ENCODE measurements around the gene TPST2.
"Not testable (repeated sequence)": the region's sequence is repeated elsewhere in the genome, so short reads cannot be mapped to it uniquely, and the experiment has no call there.

The TPST2 gene

GRCh38 chr22:26544489-26544888, 45.4 kb downstream of the TPST2 start:
- ATAC-seq (no peak), DNase-seq (no peak)
- H3K4me1 Mint-ChIP-seq: peaks cover 64% of the 10 kb centered on the region
- peaks cover 0 to 13% of the 10 kb centered on the region in 2 donors for H3K9me3 Mint-ChIP-seq
- no peaks in the 10 kb centered on the region for H3K27me3 Mint-ChIP-seq
- H3K27ac Mint-ChIP-seq: peak overlapping the region; percentile 25 to 54
- no peak overlapping the region for H3K4me3 Mint-ChIP-seq

- Mint-ChIP-seq H3K9me3 (peaks cover 0 to 13% of the 10 kb centered on the region in 2 donors), H3K27ac (peak overlapping the region in 1 of 2 donors; percentile 74), H3K27me3 (no peaks in the 10 kb centered on the region), H3K4me3 (no peak overlapping the region), H3K4me1 (peaks cover 62% of the 10 kb centered on the region)
- ATAC-seq (peak; percentile 67), DNase-seq (peak in 1 of 2 donors; percentile 27)
These were observed 47.1 kb downstream of the TPST2 start for GRCh38 chr22:26542831-26543230.

GRCh38 chr22:26541167-26541819, 48.6 kb downstream of the TPST2 start:
- no peaks in the 10 kb centered on the region for H3K27me3 Mint-ChIP-seq
- H3K4me1 Mint-ChIP-seq: peaks cover 56% of the 10 kb centered on the region
- no peak overlapping the region for H3K4me3 Mint-ChIP-seq
- DNase-seq (no peak), ATAC-seq (no peak)
- H3K9me3 Mint-ChIP-seq: no peaks in the 10 kb centered on the region
- no peak overlapping the region for H3K27ac Mint-ChIP-seq

- Mint-ChIP-seq H3K9me3 (no peaks in the 10 kb centered on the region), H3K27ac (no peak overlapping the region), H3K4me3 (no peak overlapping the region), H3K4me1 (peaks cover 62% of the 10 kb centered on the region), H3K27me3 (no peaks in the 10 kb centered on the region)
- DNase-seq (no peak), ATAC-seq (no peak)
These were observed 49.8 kb downstream of the TPST2 start for GRCh38 chr22:26540119-26540518.

GRCh38 chr22:26536762-26537134, 53.2 kb downstream of the TPST2 start:
- H3K27me3 Mint-ChIP-seq: no peaks in the 10 kb centered on the region
- no peak for ATAC-seq
- H3K4me1 Mint-ChIP-seq: peaks cover 57% of the 10 kb centered on the region
- no peak for DNase-seq
- peak overlapping the region; percentile 39 to 43 for H3K27ac Mint-ChIP-seq
- no peak overlapping the region for H3K4me3 Mint-ChIP-seq
- no peaks in the 10 kb centered on the region for H3K9me3 Mint-ChIP-seq

GRCh38 chr22:26536056-26536761, 53.7 kb downstream of the TPST2 start:
- ATAC-seq (no peak), DNase-seq (no peak)
- H3K27ac Mint-ChIP-seq: peak overlapping the region; percentile 71 to 84

GRCh38 chr22:26535603-26535908, 54.4 kb downstream of the TPST2 start:
- Mint-ChIP-seq H3K4me1 (peaks cover 55% of the 10 kb centered on the region), H3K27ac (peak overlapping the region; percentile 63 to 84), H3K9me3 (no peaks in the 10 kb centered on the region), H3K27me3 (no peaks in the 10 kb centered on the region), H3K4me3 (peak overlapping the region; percentile 41 to 49)
- no peak for ATAC-seq
- DNase-seq: no peak

More at GRCh38 chr22:26536056-26536761, 53.7 kb downstream of the TPST2 start:
- no peak overlapping the region for H3K4me3 Mint-ChIP-seq
- H3K4me1 Mint-ChIP-seq: peaks cover 57% of the 10 kb centered on the region
- no peaks in the 10 kb centered on the region for H3K9me3 Mint-ChIP-seq
- H3K27me3 Mint-ChIP-seq: no peaks in the 10 kb centered on the region

- ATAC-seq: peak; percentile 62
- Mint-ChIP-seq H3K4me3 (peak overlapping the region; percentile 41 to 49), H3K27me3 (no peaks in the 10 kb centered on the region)
These were observed 54.9 kb downstream of the TPST2 start for GRCh38 chr22:26534874-26535602.

GRCh38 chr22:26534171-26534855, 55.6 kb downstream of the TPST2 start:
- no peak for DNase-seq
- ATAC-seq: no peak
- peak overlapping the region; percentile 13 to 26 for H3K4me3 Mint-ChIP-seq
- peaks cover 50% of the 10 kb centered on the region for H3K4me1 Mint-ChIP-seq
- no peaks in the 10 kb centered on the region for H3K27me3 Mint-ChIP-seq
- no peaks in the 10 kb centered on the region for H3K9me3 Mint-ChIP-seq
- H3K27ac Mint-ChIP-seq: peak overlapping the region; percentile 27 to 77

More at GRCh38 chr22:26534874-26535602, 54.9 kb downstream of the TPST2 start:
- Mint-ChIP-seq H3K9me3 (no peaks in the 10 kb centered on the region), H3K27ac (peak overlapping the region; percentile 63 to 84), H3K4me1 (peaks cover 52% of the 10 kb centered on the region)
- DNase-seq: no peak

GRCh38 chr22:26529345-26529744, 60.6 kb downstream of the TPST2 start:
- DNase-seq: no peak
- no peaks in the 10 kb centered on the region for H3K9me3 Mint-ChIP-seq
- no peak for ATAC-seq
- H3K4me3 Mint-ChIP-seq: no peak overlapping the region
- H3K27ac Mint-ChIP-seq: peak overlapping the region in 1 of 2 donors; percentile 19
- H3K27me3 Mint-ChIP-seq: no peaks in the 10 kb centered on the region
- peaks cover 22% of the 10 kb centered on the region for H3K4me1 Mint-ChIP-seq

GRCh38 chr22:26528518-26528917, 61.4 kb downstream of the TPST2 start:
- not testable (repeated sequence) for H3K27me3 Mint-ChIP-seq, ATAC-seq, H3K9me3 Mint-ChIP-seq, H3K27ac Mint-ChIP-seq, H3K4me3 Mint-ChIP-seq, DNase-seq
- H3K4me1 Mint-ChIP-seq: peaks cover 16% of the 10 kb centered on the region

GRCh38 chr22:26527574-26528465, 62.1 kb downstream of the TPST2 start:
- Mint-ChIP-seq H3K27ac (no peak overlapping the region), H3K4me3 (no peak overlapping the region), H3K4me1 (peaks cover 10% of the 10 kb centered on the region), H3K27me3 (no peaks in the 10 kb centered on the region), H3K9me3 (no peaks in the 10 kb centered on the region)
- DNase-seq (no peak), ATAC-seq (no peak)

GRCh38 chr22:26527167-26527566, 62.8 kb downstream of the TPST2 start:
- ATAC-seq (no peak), DNase-seq (no peak)
- Mint-ChIP-seq H3K27me3 (no peaks in the 10 kb centered on the region), H3K4me1 (peaks cover 4% of the 10 kb centered on the region), H3K4me3 (no peak overlapping the region), H3K9me3 (no peaks in the 10 kb centered on the region), H3K27ac (peak overlapping the region; percentile 14 to 80)

GRCh38 chr22:26525946-26526564, 63.9 kb downstream of the TPST2 start:
- Mint-ChIP-seq H3K4me1 (no peaks in the 10 kb centered on the region), H3K27ac (peak overlapping the region in 1 of 2 donors; percentile 54), H3K27me3 (no peaks in the 10 kb centered on the region), H3K4me3 (no peak overlapping the region), H3K9me3 (no peaks in the 10 kb centered on the region)
- DNase-seq (no peak), ATAC-seq (no peak)

Data from stimulated activated naive CD8-positive, alpha-beta T cell treated with anti-CD3 and anti-CD28 coated beads, Interleukin-15, amount 100 ng/mL, for 72 hours (primary cell).